K562 (cell line): ENCODE measurements around the gene IL36RN. TPM values are rescaled to one million over a fixed set of nuclear protein-coding genes. Genes with fewer than 3 reads are reported as not detected.

Experiments
- BCLAF1 ChIP-seq, 2 experiments: fragments of 450-650 bp in 1 of 2; IDR thresholded peaks; 2 replicates each; pipeline ENCODE4 v1.6.1; 2011 to 2017; ENCODE audit warnings: low read depth in 2 of 2, antibody characterized with exemption in 1 of 2, borderline replicate concordance in 1 of 2, low read length in 1 of 2, mild to moderate bottlenecking in 1 of 2, mixed read lengths in 1 of 2; ENCODE audit not compliant: control insufficient read depth in 1 of 2
- CHAMP1 ChIP-seq: fragments of 450-650 bp; IDR thresholded peaks from 2 replicates; pipeline ENCODE4 v1.6.1; 2016; ENCODE audit warnings: mild to moderate bottlenecking
- CHD7 ChIP-seq: fragments of 200-600 bp; sonication (generic); IDR thresholded peaks from one replicate; pipeline ENCODE4 v1.6.1; 2012; ENCODE audit warnings: mild to moderate bottlenecking, low read depth, low read length, inconsistent platforms
- FOXJ3 ChIP-seq: sonication (generic); formaldehyde crosslinking; IDR thresholded peaks from 2 replicates; pipeline ENCODE4 v1.4.0; 2020; ENCODE audit warnings: mild to moderate bottlenecking, missing genetic modification reagents
- GTF2B ChIP-seq: IDR thresholded peaks from 2 replicates; pipeline ENCODE4 v1.6.1; 2011; ENCODE audit not compliant: insufficient read length; ENCODE audit errors: extremely low read depth
- PHF8 ChIP-seq: fragments of 200-600 bp; sonication (generic); IDR thresholded peaks from 2 replicates; pipeline ENCODE4 v1.6.1; 2012; ENCODE audit warnings: mixed run types, mild to moderate bottlenecking, inconsistent platforms, low read length, moderate library complexity, borderline replicate concordance
- ZNF41 ChIP-seq: fragments of 250-450 bp; sonication (Bioruptor Pico); conservative IDR thresholded peaks from 2 replicates; pipeline ENCODE4 v1.4.0; 2020; ENCODE audit warnings: mild to moderate bottlenecking
- polyA plus RNA-seq, 8 experiments: library from polyadenylated mRNA; depleted of rRNA in 4 of 8; stranded (reverse) in 5 of 8; unstranded in 3 of 8; fragments of >200 nt; fragmentation: Nextera tagmentation in 2 of 8; fragmentation: Illumina TruSeq in 1 of 8; extraction: Ambion mirVana in 2 of 8; extraction: Trizol in 1 of 8; gene quantifications; 2 replicates each; pipeline versions ENCODE4 v1.2.1 to v1.2.3, GENCODE V29; 2011 to 2014; ENCODE audit warnings: inconsistent platforms in 1 of 8, missing spikeins in 1 of 8
- total RNA-seq, 7 experiments: library from RNA; depleted of rRNA in 6 of 7; stranded (reverse); fragments of >200 nt in 6 of 7; fragmentation: Illumina TruSeq in 2 of 7; extraction: Trizol in 2 of 7; gene quantifications; 2 replicates each; pipeline versions ENCODE4 v1.2.1 to v1.2.3, GENCODE V29; 2011 to 2021; ENCODE audit warnings: low replicate concordance in 1 of 7

IL36RN gene
- total and polyA plus RNA-seq, 9 of the 15 experiments (the other 6 are each of a cell fraction or from before 2014, with no cell fraction given), result not detected

- no peak for TF ChIP-seq CHD7
- TF ChIP-seq CHAMP1, result peak; percentile 99
- TF ChIP-seq ZNF41, result peak; percentile 14; the same call in 1 of the 2 replicates
- TF ChIP-seq PHF8, result no peak
- TF ChIP-seq GTF2B, result no peak
- TF ChIP-seq FOXJ3, result no peak
- no peak for TF ChIP-seq BCLAF1 (IDR thresholded peaks at IDR 0.05; ENCODE audit: borderline replicate concordance in 1 of 2, control insufficient read depth in 1 of 2, low read depth in 2 of 2, low read length in 1 of 2)
These were observed 46.3 kb upstream of the IL36RN start (continued) for GRCh38 chr2:113012436-113013335.
